GM06990 (cell line): ENCODE data around the gene TEX19.

ENCODE experiments used
- DNase-seq: peaks from one replicate; pipeline ENCODE4 v3.0.0-alpha.2; 2011; ENCODE audit not compliant: insufficient read length; ENCODE audit errors: extremely low read depth
- H3K27me3 ChIP-seq: replicated peaks from 2 replicates; pipeline ENCODE4 v1.6.0; 2011; ENCODE audit warnings: low read length; ENCODE audit not compliant: control insufficient read depth, insufficient read depth
- H3K36me3 ChIP-seq: 2 replicates; pipeline ENCODE4 v1.5.1; 2011; ENCODE audit warnings: low read length; ENCODE audit not compliant: control insufficient read depth, insufficient read depth
- H3K4me3 ChIP-seq: replicated peaks from 2 replicates; pipeline ENCODE4 v1.5.1; 2011; ENCODE audit warnings: low read depth, mild to moderate bottlenecking, control low read depth, low read length
- TF ChIP-seq, protein P1 (sequence below): IDR thresholded peaks from 2 replicates; pipeline ENCODE4 v1.5.1; 2011; ENCODE audit warnings: low read length, control low read depth, mild to moderate bottlenecking, inconsistent platforms; ENCODE audit not compliant: insufficient read depth, poor library complexity, severe bottlenecking

The TEX19 gene

GRCh38 chr17:82318169-82318498, 40.9 kb upstream of the TEX19 start:
- TF ChIP-seq, protein P1, sequence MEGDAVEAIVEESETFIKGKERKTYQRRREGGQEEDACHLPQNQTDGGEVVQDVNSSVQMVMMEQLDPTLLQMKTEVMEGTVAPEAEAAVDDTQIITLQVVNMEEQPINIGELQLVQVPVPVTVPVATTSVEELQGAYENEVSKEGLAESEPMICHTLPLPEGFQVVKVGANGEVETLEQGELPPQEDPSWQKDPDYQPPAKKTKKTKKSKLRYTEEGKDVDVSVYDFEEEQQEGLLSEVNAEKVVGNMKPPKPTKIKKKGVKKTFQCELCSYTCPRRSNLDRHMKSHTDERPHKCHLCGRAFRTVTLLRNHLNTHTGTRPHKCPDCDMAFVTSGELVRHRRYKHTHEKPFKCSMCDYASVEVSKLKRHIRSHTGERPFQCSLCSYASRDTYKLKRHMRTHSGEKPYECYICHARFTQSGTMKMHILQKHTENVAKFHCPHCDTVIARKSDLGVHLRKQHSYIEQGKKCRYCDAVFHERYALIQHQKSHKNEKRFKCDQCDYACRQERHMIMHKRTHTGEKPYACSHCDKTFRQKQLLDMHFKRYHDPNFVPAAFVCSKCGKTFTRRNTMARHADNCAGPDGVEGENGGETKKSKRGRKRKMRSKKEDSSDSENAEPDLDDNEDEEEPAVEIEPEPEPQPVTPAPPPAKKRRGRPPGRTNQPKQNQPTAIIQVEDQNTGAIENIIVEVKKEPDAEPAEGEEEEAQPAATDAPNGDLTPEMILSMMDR = no peak
- Histone ChIP-seq H3K27me3 (no peaks in the 10 kb centered on the region; the same call in 1 of the 2 replicates), H3K36me3 (no peaks in the 10 kb centered on the region), H3K4me3 (no peak overlapping the region)
- DNase-seq = no peak

GRCh38 chr17:82318772-82319606, 40.1 kb upstream of the TEX19 start:
- H3K27me3 ChIP-seq = no peaks in the 10 kb centered on the region; the same call in 1 of the 2 replicates
- TF ChIP-seq, protein P1 = no peak

DNA sequence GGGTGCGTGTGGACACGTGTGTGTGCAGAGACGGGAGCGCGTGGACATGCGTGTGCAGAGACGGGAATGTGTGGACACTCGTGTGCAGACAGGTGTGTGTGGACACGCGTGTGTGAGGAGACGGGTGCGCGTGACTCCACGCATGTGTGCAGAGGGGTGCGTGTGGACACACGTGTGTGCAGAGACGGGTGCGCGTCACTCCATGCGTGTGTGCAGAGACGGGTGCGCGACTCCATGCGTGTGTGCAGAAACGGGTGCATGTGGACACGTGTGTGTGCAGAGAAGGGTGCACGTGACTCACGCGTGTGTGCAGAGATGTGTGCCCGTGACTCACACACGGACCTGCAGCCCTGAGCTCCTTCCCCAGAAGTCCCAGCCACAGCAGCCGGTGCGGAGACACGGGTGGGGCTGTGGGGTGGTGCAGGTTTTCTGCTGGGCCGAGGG, 39.4 kb upstream of the TEX19 start:
- H3K27me3 ChIP-seq = no peaks in the 10 kb centered on the region; the same call in 1 of the 2 replicates
- H3K4me3 ChIP-seq = no peak overlapping the region
- DNase-seq = no peak
- H3K36me3 ChIP-seq = no peaks in the 10 kb centered on the region
- TF ChIP-seq, protein P1 = no peak

More at GRCh38 chr17:82318772-82319606, 40.1 kb upstream of the TEX19 start:
- Histone ChIP-seq H3K4me3 (no peak overlapping the region), H3K36me3 (no peaks in the 10 kb centered on the region)
- no peak for DNase-seq

GRCh38 chr17:82320140-82320840, 38.8 kb upstream of the TEX19 start:
- TF ChIP-seq, protein P1 = no peak
- no peak for DNase-seq
- Histone ChIP-seq H3K36me3 (no peaks in the 10 kb centered on the region), H3K27me3 (peaks cover 1% of the 10 kb centered on the region), H3K4me3 (no peak overlapping the region)

- TF ChIP-seq, protein P1 = peak; percentile 58
- H3K27me3 ChIP-seq = peaks cover 1% of the 10 kb centered on the region
- H3K36me3 ChIP-seq = no peaks in the 10 kb centered on the region
- H3K4me3 ChIP-seq = peak overlapping the region; percentile 46
- DNase-seq = peak; percentile 52
These were observed 37.8 kb upstream of the TEX19 start for GRCh38 chr17:82320956-82321927.
